ENCODE data around the gene DMBX1.
A peak's percentile ranks its signal among the peaks of the same experiment; 100 is the strongest.

Gene DMBX1

GRCh38 chr1:46459315-46459714 lies 30.3 kb upstream of the DMBX1 start:
- DNase-seq (ENCODE audit: low read depth in 2 of 2), result no peak

- no peak for DNase-seq (ENCODE audit: low read depth in 2 of 2)
Observed at GRCh38 chr1:46461017-46461808, 28.4 kb upstream of the DMBX1 start.

GRCh38 chr1:46461809-46462448 lies 27.7 kb upstream of the DMBX1 start:
- no peak for DNase-seq (ENCODE audit: low read depth in 2 of 2)

GRCh38 chr1:46464013-46464548 lies 25.6 kb upstream of the DMBX1 start:
- DNase-seq (ENCODE audit: low read depth in 2 of 2), result no peak

- DNase-seq (ENCODE audit: low read depth in 2 of 2), result no peak
Observed at GRCh38 chr1:46464915-46465314, 24.7 kb upstream of the DMBX1 start.

GRCh38 chr1:46465981-46466476 lies 23.6 kb upstream of the DMBX1 start:
- no peak for DNase-seq (ENCODE audit: low read depth in 2 of 2)

GRCh38 chr1:46466477-46467182 lies 23.0 kb upstream of the DMBX1 start:
- no peak for DNase-seq (ENCODE audit: low read depth in 2 of 2)

GRCh38 chr1:46467183-46467504 lies 22.5 kb upstream of the DMBX1 start:
- no peak for DNase-seq (ENCODE audit: low read depth in 2 of 2)

- no peak for DNase-seq (ENCODE audit: low read depth in 2 of 2)
Observed at GRCh38 chr1:46469881-46470280, 19.8 kb upstream of the DMBX1 start.

- DNase-seq (ENCODE audit: low read depth in 2 of 2), result no peak
Observed at GRCh38 chr1:46471848-46472492, 17.7 kb upstream of the DMBX1 start.

- DNase-seq (ENCODE audit: low read depth in 2 of 2), result no peak
Observed at GRCh38 chr1:46472498-46473181, 17.0 kb upstream of the DMBX1 start.

- DNase-seq (ENCODE audit: low read depth in 2 of 2), result no peak
Observed at GRCh38 chr1:46473991-46474390, 15.6 kb upstream of the DMBX1 start.

GRCh38 chr1:46474570-46474969 lies 15.1 kb upstream of the DMBX1 start:
- no peak for DNase-seq (ENCODE audit: low read depth in 2 of 2)

- no peak for DNase-seq (ENCODE audit: low read depth in 2 of 2)
Observed at GRCh38 chr1:46476673-46477072, 13.0 kb upstream of the DMBX1 start.

- DNase-seq (ENCODE audit: low read depth in 2 of 2), result peak; percentile 34 to 61
Observed at GRCh38 chr1:46477153-46477929, 12.3 kb upstream of the DMBX1 start.

- no peak for DNase-seq (ENCODE audit: low read depth in 2 of 2)
Observed at GRCh38 chr1:46478721-46479485, 10.7 kb upstream of the DMBX1 start.

GRCh38 chr1:46479744-46480350 lies 9.8 kb upstream of the DMBX1 start:
- DNase-seq (ENCODE audit: low read depth in 2 of 2), result no peak

- DNase-seq (ENCODE audit: low read depth in 2 of 2), result no peak
Observed at GRCh38 chr1:46480959-46481646, 8.5 kb upstream of the DMBX1 start.

GRCh38 chr1:46481961-46482360 lies 7.7 kb upstream of the DMBX1 start:
- no peak for DNase-seq (ENCODE audit: low read depth in 2 of 2)
